ENCODE measurements around the gene DDX60.

GRCh38 chr4:168293386-168293975, 25.1 kb downstream of the DDX60 start:
- TF ChIP-seq CTCF (IDR thresholded peaks at IDR 0.05; ENCODE audit: insufficient read depth, low read length, poor library complexity, severe bottlenecking): no peak
- no peak for TF ChIP-seq EZH2phosphoT487 (conservative IDR thresholded peaks at IDR 0.05; ENCODE audit: low read length)
